ENCODE data around the gene METTL17. TPM values are rescaled to one million over a fixed set of nuclear protein-coding genes. Genes with fewer than 3 reads are reported as not detected.

Gene METTL17
- total RNA-seq, 1 experiment from 2014 or later, result 62.4 TPM

GRCh38 chr14:21019366-21019765, 29.6 kb downstream of the METTL17 start:
- Mint-ChIP-seq H3K27ac (ENCODE audit: low read depth, unreplicated experiment) (no peak overlapping the region), H3K27me3 (ENCODE audit: insufficient read depth, unreplicated experiment) (peaks cover 21% of the 10 kb centered on the region), H3K9me3 (ENCODE audit: unreplicated experiment) (no peaks in the 10 kb centered on the region), H3K4me3 (ENCODE audit: unreplicated experiment) (no peak overlapping the region), H3K4me1 (ENCODE audit: insufficient read depth, unreplicated experiment) (peaks cover 7% of the 10 kb centered on the region), H3K36me3 (ENCODE audit: insufficient read depth, unreplicated experiment) (no peaks in the 10 kb centered on the region)
- DNase-seq (ENCODE audit: unreplicated experiment), result no peak
- no TSS peak for BruUV-seq (replicated peaks)
- CTCF ChIA-PET, result interaction anchor here (1.0 to 14.8 kb wide), 10 partner anchors 8 to 183 kb away, joined by 3 to 391 read pairs (median 14); partner anchors contain the start of genes RNASE7, SLC39A2 and TMEM253
- POLR2A ChIA-PET, result no interaction called here
- TF ChIP-seq, protein P1, sequence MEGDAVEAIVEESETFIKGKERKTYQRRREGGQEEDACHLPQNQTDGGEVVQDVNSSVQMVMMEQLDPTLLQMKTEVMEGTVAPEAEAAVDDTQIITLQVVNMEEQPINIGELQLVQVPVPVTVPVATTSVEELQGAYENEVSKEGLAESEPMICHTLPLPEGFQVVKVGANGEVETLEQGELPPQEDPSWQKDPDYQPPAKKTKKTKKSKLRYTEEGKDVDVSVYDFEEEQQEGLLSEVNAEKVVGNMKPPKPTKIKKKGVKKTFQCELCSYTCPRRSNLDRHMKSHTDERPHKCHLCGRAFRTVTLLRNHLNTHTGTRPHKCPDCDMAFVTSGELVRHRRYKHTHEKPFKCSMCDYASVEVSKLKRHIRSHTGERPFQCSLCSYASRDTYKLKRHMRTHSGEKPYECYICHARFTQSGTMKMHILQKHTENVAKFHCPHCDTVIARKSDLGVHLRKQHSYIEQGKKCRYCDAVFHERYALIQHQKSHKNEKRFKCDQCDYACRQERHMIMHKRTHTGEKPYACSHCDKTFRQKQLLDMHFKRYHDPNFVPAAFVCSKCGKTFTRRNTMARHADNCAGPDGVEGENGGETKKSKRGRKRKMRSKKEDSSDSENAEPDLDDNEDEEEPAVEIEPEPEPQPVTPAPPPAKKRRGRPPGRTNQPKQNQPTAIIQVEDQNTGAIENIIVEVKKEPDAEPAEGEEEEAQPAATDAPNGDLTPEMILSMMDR (IDR thresholded peaks at IDR 0.05; ENCODE audit: unreplicated experiment), result no peak
- intact Hi-C loops (cut with micrococcal nuclease), result no loop called here

- no peaks in the 10 kb centered on the region for H3K9me3 Mint-ChIP-seq (ENCODE audit: unreplicated experiment)
- POLR2A ChIA-PET, result interaction anchor here (0.6 to 0.8 kb wide), 2 partner anchors 16 to 19 kb away, joined by 3 read pairs; no protein-coding TSS in a partner anchor
- no peak for DNase-seq (ENCODE audit: unreplicated experiment)
Measured at GRCh38 chr14:21020977-21021545, 31.3 kb downstream of the METTL17 start.

GRCh38 chr14:21022686-21023085, 32.9 kb downstream of the METTL17 start:
- DNase-seq (ENCODE audit: unreplicated experiment), result no peak
- intact Hi-C loops (cut with micrococcal nuclease), result no loop called here
- ChIA-PET POLR2A (interaction anchor here (0.6 kb wide), 1 partner anchor 61 kb away, joined by 5 read pairs; no protein-coding TSS in a partner anchor), CTCF (interaction anchor here (1.2 to 14.8 kb wide), 5 partner anchors 8 to 167 kb away, joined by 4 to 391 read pairs (median 25); partner anchors contain the start of gene RNASE7)
- no peak overlapping the region for H3K27ac Mint-ChIP-seq (ENCODE audit: low read depth, unreplicated experiment)
- H3K36me3 Mint-ChIP-seq (ENCODE audit: insufficient read depth, unreplicated experiment), result no peaks in the 10 kb centered on the region
- no TSS peak for BruUV-seq (replicated peaks)
- TF ChIP-seq, protein P1 (IDR thresholded peaks at IDR 0.05; ENCODE audit: unreplicated experiment), result no peak
- peaks cover 20% of the 10 kb centered on the region for H3K27me3 Mint-ChIP-seq (ENCODE audit: insufficient read depth, unreplicated experiment)
- H3K9me3 Mint-ChIP-seq (ENCODE audit: unreplicated experiment), result no peaks in the 10 kb centered on the region
- no peaks in the 10 kb centered on the region for H3K4me1 Mint-ChIP-seq (ENCODE audit: insufficient read depth, unreplicated experiment)
- H3K4me3 Mint-ChIP-seq (ENCODE audit: unreplicated experiment), result no peak overlapping the region

More at GRCh38 chr14:21020977-21021545, 31.3 kb downstream of the METTL17 start:
- Mint-ChIP-seq H3K4me3 (ENCODE audit: unreplicated experiment) (no peak overlapping the region), H3K36me3 (ENCODE audit: insufficient read depth, unreplicated experiment) (no peaks in the 10 kb centered on the region), H3K27me3 (ENCODE audit: insufficient read depth, unreplicated experiment) (peaks cover 20% of the 10 kb centered on the region), H3K27ac (ENCODE audit: low read depth, unreplicated experiment) (no peak overlapping the region), H3K4me1 (ENCODE audit: insufficient read depth, unreplicated experiment) (no peaks in the 10 kb centered on the region)
- TF ChIP-seq, protein P1 (IDR thresholded peaks at IDR 0.05; ENCODE audit: unreplicated experiment), result no peak
- CTCF ChIA-PET, result interaction anchor here (0.7 to 14.8 kb wide), 9 partner anchors 11 to 87 kb away, joined by 4 to 391 read pairs (median 7); partner anchors contain the start of genes RNASE7 and TMEM253
- no TSS peak for BruUV-seq (replicated peaks)
- intact Hi-C loops (cut with micrococcal nuclease), result no loop called here

DNA sequence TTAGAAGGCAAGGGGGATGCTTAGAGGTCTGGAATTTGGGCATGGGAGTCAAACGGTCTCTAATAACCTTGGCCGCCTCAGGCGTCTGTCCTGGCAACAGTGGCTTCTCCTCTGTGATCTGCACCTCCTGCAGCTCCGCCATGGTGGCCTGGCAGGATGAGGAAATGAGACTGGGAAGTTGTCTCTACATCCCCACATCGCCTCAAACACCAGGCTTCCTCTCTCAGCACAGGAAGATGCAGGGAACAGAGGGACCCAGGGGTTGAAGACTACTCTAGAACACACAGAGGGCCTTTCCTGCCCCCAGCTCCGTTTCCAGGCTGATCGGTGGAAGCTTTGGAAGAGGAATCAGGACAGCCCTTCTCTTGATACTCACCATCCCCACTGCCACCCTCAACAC, 33.4 kb downstream of the METTL17 start:
- TF ChIP-seq, protein P1 (IDR thresholded peaks at IDR 0.05; ENCODE audit: unreplicated experiment), result no peak
- CTCF ChIA-PET, result interaction anchor here (0.6 to 14.8 kb wide), 8 partner anchors 8 to 168 kb away, joined by 3 to 391 read pairs (median 6); partner anchors contain the start of gene RNASE7
- Mint-ChIP-seq H3K4me3 (ENCODE audit: unreplicated experiment) (no peak overlapping the region), H3K27me3 (ENCODE audit: insufficient read depth, unreplicated experiment) (peaks cover 20% of the 10 kb centered on the region), H3K4me1 (ENCODE audit: insufficient read depth, unreplicated experiment) (no peaks in the 10 kb centered on the region), H3K27ac (ENCODE audit: low read depth, unreplicated experiment) (no peak overlapping the region), H3K9me3 (ENCODE audit: unreplicated experiment) (no peaks in the 10 kb centered on the region), H3K36me3 (ENCODE audit: insufficient read depth, unreplicated experiment) (no peaks in the 10 kb centered on the region)
- intact Hi-C loops (cut with micrococcal nuclease), result no loop called here
- POLR2A ChIA-PET, result no interaction called here
- no peak for DNase-seq (ENCODE audit: unreplicated experiment)
- no TSS peak for BruUV-seq (replicated peaks)

All from MCF 10A (cell line).